HG02623 (cell line): ENCODE measurements around the gene TCP10L.
A peak's percentile ranks its signal among the peaks of the same experiment; 100 is the strongest.
"Not testable (repeated sequence)": the region's sequence is repeated elsewhere in the genome, so short reads cannot be mapped to it uniquely, and the experiment has no call there.

Experiments
- ATAC-seq: cut with Tn5 transposase; IDR thresholded peaks from one replicate; pipeline ENCODE4 v1.9.1; 2021; ENCODE audit warnings: moderate library complexity; ENCODE audit not compliant: unreplicated experiment

Gene TCP10L

GRCh38 chr21:32587651-32588050, 2.3 kb upstream of the TCP10L start:
- ATAC-seq, result no peak

- no peak for ATAC-seq
These were observed 1.8 kb upstream of the TCP10L start for GRCh38 chr21:32587120-32587519.

- no peak for ATAC-seq
These were observed 647 bp upstream of the TCP10L start for GRCh38 chr21:32585970-32586369.

GRCh38 chr21:32584472-32584871, 851 bp downstream of the TCP10L start:
- ATAC-seq, result no peak

- no peak for ATAC-seq
These were observed 3.6 kb downstream of the TCP10L start for GRCh38 chr21:32581732-32582131.

- ATAC-seq, result no peak
These were observed 4.4 kb downstream of the TCP10L start for GRCh38 chr21:32580949-32581348.

- ATAC-seq, result no peak
These were observed 7.1 kb downstream of the TCP10L start for GRCh38 chr21:32578107-32578691.

- ATAC-seq, result no peak
These were observed 9.3 kb downstream of the TCP10L start for GRCh38 chr21:32576011-32576410.

- ATAC-seq, result no peak
These were observed 10.1 kb downstream of the TCP10L start for GRCh38 chr21:32574946-32575925.

- ATAC-seq, result no peak
These were observed 12.5 kb downstream of the TCP10L start for GRCh38 chr21:32572574-32573420.

GRCh38 chr21:32570456-32570855, 14.9 kb downstream of the TCP10L start:
- no peak for ATAC-seq

- peak; percentile 78 for ATAC-seq
These were observed 15.8 kb downstream of the TCP10L start for GRCh38 chr21:32569261-32570230.

GRCh38 chr21:32567626-32568025, 17.7 kb downstream of the TCP10L start:
- ATAC-seq, result no peak

- no peak for ATAC-seq
These were observed 18.5 kb downstream of the TCP10L start for GRCh38 chr21:32566741-32567389.

- ATAC-seq, result no peak
These were observed 19.4 kb downstream of the TCP10L start for GRCh38 chr21:32565856-32566465.

- no peak for ATAC-seq
These were observed 22.4 kb downstream of the TCP10L start for GRCh38 chr21:32562915-32563314.

GRCh38 chr21:32562426-32562825, 22.9 kb downstream of the TCP10L start:
- ATAC-seq, result no peak

GRCh38 chr21:32561476-32561875, 23.8 kb downstream of the TCP10L start:
- ATAC-seq, result not testable (repeated sequence)

GRCh38 chr21:32560896-32561295, 24.4 kb downstream of the TCP10L start:
- no peak for ATAC-seq
